ENCODE measurements around the gene OAS3.

Gene OAS3

GRCh38 chr12:112965643-112966042, 27.4 kb downstream of the OAS3 start:
- TF ChIP-seq ZFP3 (tag by site-specific recombination; IDR thresholded peaks at IDR 0.05; ENCODE audit: low read depth), result no peak
- no peak for TF ChIP-seq KLF7 (tag by site-specific recombination; IDR thresholded peaks at IDR 0.05; ENCODE audit: borderline replicate concordance)
- no peak for TF ChIP-seq KLF10 (tag by site-specific recombination; IDR thresholded peaks at IDR 0.05)
- TF ChIP-seq EGR2 (tag by site-specific recombination; IDR thresholded peaks at IDR 0.05; ENCODE audit: low read depth), result no peak
- TF ChIP-seq ZNF416 (tag by site-specific recombination; IDR thresholded peaks at IDR 0.05), result no peak
- TF ChIP-seq ZNF488 (tag by site-specific recombination; IDR thresholded peaks at IDR 0.05), result no peak
- no peak for TF ChIP-seq ZNF48 (tag by site-specific recombination; IDR thresholded peaks at IDR 0.05)
- no peak for TF ChIP-seq RBAK (tag by site-specific recombination; IDR thresholded peaks at IDR 0.05)
- TF ChIP-seq ZNF596 (tag by site-specific recombination; IDR thresholded peaks at IDR 0.05), result no peak
- no peak for TF ChIP-seq KLF9 (tag by site-specific recombination; IDR thresholded peaks at IDR 0.05; ENCODE audit: low read depth)
- no peak for TF ChIP-seq ZNF529 (tag by site-specific recombination; IDR thresholded peaks at IDR 0.05; ENCODE audit: insufficient replicate concordance)
- no peak for TF ChIP-seq ZNF311 (tag by site-specific recombination; IDR thresholded peaks at IDR 0.05; ENCODE audit: borderline replicate concordance)
- TF ChIP-seq ZNF660 (tag by site-specific recombination; IDR thresholded peaks at IDR 0.05), result no peak
- no peak for TF ChIP-seq ZNF146 (tag by site-specific recombination; IDR thresholded peaks at IDR 0.05)
- TF ChIP-seq ZNF248 (tag by site-specific recombination; IDR thresholded peaks at IDR 0.05), result no peak
- H3K36me3 ChIP-seq (ENCODE audit: control insufficient read depth in 2 of 2, insufficient read depth in 1 of 2, low read length in 2 of 2), result peaks cover 0 to 18% of the 10 kb centered on the region in 2 experiments; a peak in 1 of 3 replicates
- H3K4me3 ChIP-seq (ENCODE audit: low read depth, low read length), result no peak overlapping the region
- ChIA-PET POLR2A (no interaction called here), CTCF (no interaction called here)
- no peak overlapping the region for H3K27ac ChIP-seq (ENCODE audit: extremely low read depth, low read depth, low read length)
- H3K9me3 ChIP-seq (ENCODE audit: control insufficient read depth, insufficient read depth, low read depth, low read length), result no peaks in the 10 kb centered on the region
- no peaks in the 10 kb centered on the region for H3K4me1 ChIP-seq (ENCODE audit: control insufficient read depth, insufficient read depth, low read length)

GRCh38 chr12:112967306-112967705, 29.0 kb downstream of the OAS3 start:
- Histone ChIP-seq H3K36me3 (ENCODE audit: control insufficient read depth in 2 of 2, insufficient read depth in 1 of 2, low read length in 2 of 2) (peaks cover 0 to 10% of the 10 kb centered on the region in 2 experiments; a peak in 1 of 3 replicates), H3K27ac (ENCODE audit: extremely low read depth, low read depth, low read length) (no peak overlapping the region), H3K9me3 (ENCODE audit: control insufficient read depth, insufficient read depth, low read depth, low read length) (no peaks in the 10 kb centered on the region), H3K4me3 (ENCODE audit: low read depth, low read length) (no peak overlapping the region), H3K4me1 (ENCODE audit: control insufficient read depth, insufficient read depth, low read length) (no peaks in the 10 kb centered on the region)
- ChIA-PET CTCF (no interaction called here), POLR2A (no interaction called here)
- TF ChIP-seq ZNF621 (tag by site-specific recombination; IDR thresholded peaks at IDR 0.05) (no peak), ELK4 (IDR thresholded peaks at IDR 0.05; ENCODE audit: borderline replicate concordance, low read depth, low read length) (no peak), PRDM10 (tag by site-specific recombination; IDR thresholded peaks at IDR 0.05) (no peak), ZNF292 (tag by site-specific recombination; IDR thresholded peaks at IDR 0.05; ENCODE audit: borderline replicate concordance, low read depth) (no peak), ZNF24 (tag by site-specific recombination; IDR thresholded peaks at IDR 0.05) (no peak), ZNF629 (tag by site-specific recombination; IDR thresholded peaks at IDR 0.05) (no peak), WT1 (tag by site-specific recombination; IDR thresholded peaks at IDR 0.05) (no peak), KLF16 (tag by site-specific recombination; IDR thresholded peaks at IDR 0.05) (no peak), ZNF510 (tag by site-specific recombination; IDR thresholded peaks at IDR 0.05; ENCODE audit: insufficient replicate concordance) (no peak), ZSCAN4 (tag by site-specific recombination; IDR thresholded peaks at IDR 0.05) (no peak), ZNF112 (tag by site-specific recombination; IDR thresholded peaks at IDR 0.05) (no peak), ZFP37 (tag by site-specific recombination; IDR thresholded peaks at IDR 0.05) (no peak), ZNF513 (tag by site-specific recombination; IDR thresholded peaks at IDR 0.05) (no peak), ZNF19 (tag by site-specific recombination; IDR thresholded peaks at IDR 0.05; ENCODE audit: low read depth) (no peak), GLIS2 (tag by site-specific recombination; IDR thresholded peaks at IDR 0.05) (no peak)
